Right lobe of liver (tissue), 4 donors: Measurements from ENCODE around the gene APOB.

Experiments used
- CTCF ChIP-seq, 4 donors: fragments of 200-600 bp in 3 of 4; fragments of 450-650 bp in 1 of 4; IDR thresholded peaks; one replicate each; pipeline versions ENCODE4 v1.5.1 to v1.8.0; 2016 to 2022; ENCODE audit warnings: antibody characterized with exemption in 4 of 4, mild to moderate bottlenecking in 2 of 4
- POLR2A ChIP-seq: fragments of 450-650 bp; IDR thresholded peaks from one replicate; pipeline ENCODE4 v1.6.1; 2017; ENCODE audit warnings: antibody characterized with exemption, mild to moderate bottlenecking
- donor health status: DM: no; HTN: no; CAD: no.
- donor health status: DM: no; HTN: no; CAD: no.
- donor health status: DM: no; HTN: yes; CAD: no.

- TF ChIP-seq CTCF (IDR thresholded peaks at IDR 0.05) (no peak), POLR2A (no peak)
Observed at GRCh38 chr2:21019000-21019677, 24.7 kb downstream of the APOB start.
